CD8-positive, alpha-beta memory T cell (primary cell): ENCODE results near the gene LRRTM4. TPM values are rescaled to one million over a fixed set of nuclear protein-coding genes. Genes with fewer than 3 reads are reported as not detected.

Experiments
- CTCF ChIA-PET: fragments of 350-600 bp; sonication (Branson Sonifier 250); formaldehyde crosslinking; loops from one replicate; lab custom pipeline; 2021; ENCODE audit warnings: antibody characterized with exemption; lab: Charles Lee
- POLR2A ChIA-PET: fragments of 350-600 bp; sonication (Branson Sonifier 250); formaldehyde crosslinking; loops from one replicate; lab custom pipeline; 2021; ENCODE audit warnings: antibody characterized with exemption; lab: Charles Lee
- DNase-seq, 5 donors: peaks; one replicate each; pipeline versions ENCODE4 v3.0.0 to v3.0.0-alpha.2; 2020 to 2022; ENCODE audit warnings: mixed read lengths in 1 of 5
- H3K27ac ChIP-seq: one replicate; pipeline ENCODE4 v1.7.0; 2013; ENCODE audit warnings: low read depth, mild to moderate bottlenecking, low read length, moderate library complexity
- H3K27me3 ChIP-seq: 2 replicates; pipeline ENCODE4 v1.7.0; 2013; ENCODE audit warnings: low read length, mild to moderate bottlenecking; ENCODE audit not compliant: insufficient read depth, poor library complexity, severe bottlenecking
- H3K36me3 ChIP-seq: 2 replicates; pipeline ENCODE4 v1.7.0; 2013; ENCODE audit warnings: mild to moderate bottlenecking, low read length, moderate library complexity; ENCODE audit not compliant: insufficient read depth
- H3K4me1 ChIP-seq: 2 replicates; pipeline ENCODE4 v1.7.0; 2013; ENCODE audit warnings: mild to moderate bottlenecking, low read length, moderate library complexity; ENCODE audit not compliant: insufficient read depth
- H3K4me3 ChIP-seq: 2 replicates; pipeline ENCODE4 v1.7.0; 2013; ENCODE audit warnings: mild to moderate bottlenecking, low read length
- H3K9me3 ChIP-seq: 2 replicates; pipeline ENCODE4 v1.7.0; 2013; ENCODE audit warnings: mild to moderate bottlenecking, low read length
- H3K27ac Mint-ChIP-seq, 8 donors: one replicate each; pipeline ENCODE4 v1.8.0; 2020 to 2021; ENCODE audit warnings: mixed read lengths in 8 of 8, mild to moderate bottlenecking in 6 of 8, inconsistent platforms in 3 of 8, moderate library complexity in 3 of 8
- H3K27me3 Mint-ChIP-seq, 2 donors: one replicate each; pipeline ENCODE4 v1.8.0; 2020 to 2021; ENCODE audit warnings: mixed read lengths in 2 of 2, mild to moderate bottlenecking in 1 of 2, moderate library complexity in 1 of 2
- H3K36me3 Mint-ChIP-seq, 3 donors: one replicate each; pipeline ENCODE4 v1.8.0; 2020 to 2021; ENCODE audit warnings: mixed read lengths in 3 of 3, inconsistent platforms in 1 of 3, mild to moderate bottlenecking in 1 of 3
- H3K4me1 Mint-ChIP-seq, 3 donors: one replicate each; pipeline ENCODE4 v1.8.0; 2020 to 2021; ENCODE audit warnings: mixed read lengths in 3 of 3, inconsistent platforms in 1 of 3, mild to moderate bottlenecking in 1 of 3
- H3K4me3 Mint-ChIP-seq, 7 donors: one replicate each; pipeline ENCODE4 v1.8.0; 2020 to 2021; ENCODE audit warnings: mixed read lengths in 7 of 7, mild to moderate bottlenecking in 6 of 7, moderate library complexity in 4 of 7, inconsistent platforms in 2 of 7
- H3K9me3 Mint-ChIP-seq, 5 donors: one replicate each; pipeline ENCODE4 v1.8.0; 2020 to 2022; ENCODE audit warnings: mixed read lengths in 5 of 5, mild to moderate bottlenecking in 3 of 5, moderate library complexity in 2 of 5, inconsistent platforms in 1 of 5
- polyA plus RNA-seq: library from polyadenylated mRNA; unstranded; fragments of 300-500 nt; fragmentation: Illumina TruSeq; gene quantifications from one replicate; pipeline ENCODE4 v1.2.3, GENCODE V29; 2021
- total RNA-seq, 2 experiments: library from RNA; stranded (reverse); gene quantifications; one replicate each; pipeline ENCODE4 v1.2.3, GENCODE V29; 2021

The LRRTM4 gene
- total and polyA plus RNA-seq, 3 experiments from 2014 or later: not detected

DNA sequence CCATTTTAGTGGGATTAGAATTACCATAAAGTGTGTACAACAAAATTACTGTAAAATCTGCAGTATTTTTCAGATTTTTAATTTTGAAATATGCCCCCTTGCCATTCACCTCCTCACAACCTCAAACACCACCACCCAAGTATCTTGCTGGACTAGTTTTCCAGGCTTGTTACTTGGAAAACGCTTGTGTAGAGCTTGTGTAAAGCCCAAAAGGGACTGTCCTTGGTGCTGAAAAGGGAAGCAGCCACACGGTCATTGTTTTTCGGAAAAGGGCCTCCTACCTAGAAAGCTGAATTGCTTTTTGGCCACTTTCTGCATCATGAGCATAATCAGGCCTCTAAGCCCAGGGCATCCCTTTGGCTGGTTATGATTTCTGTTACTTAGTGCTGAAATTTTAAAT lies 563.4 kb downstream of the LRRTM4 start:
- Mint-ChIP-seq H3K27ac (no peak overlapping the region), H3K36me3 (no peaks in the 10 kb centered on the region), H3K4me1 (no peaks in the 10 kb centered on the region), H3K9me3 (peaks cover 3 to 36% (median 8%) of the 10 kb centered on the region in 5 donors), H3K4me3 (no peak overlapping the region), H3K27me3 (no peaks in the 10 kb centered on the region)
- Histone ChIP-seq H3K4me1 (no peaks in the 10 kb centered on the region), H3K36me3 (no peaks in the 10 kb centered on the region), H3K27ac (no peak overlapping the region), H3K4me3 (no peak overlapping the region), H3K27me3 (no peaks in the 10 kb centered on the region), H3K9me3 (no peaks in the 10 kb centered on the region)
- CTCF ChIA-PET: no interaction called here
- no peak for DNase-seq
- POLR2A ChIA-PET: no interaction called here

DNA sequence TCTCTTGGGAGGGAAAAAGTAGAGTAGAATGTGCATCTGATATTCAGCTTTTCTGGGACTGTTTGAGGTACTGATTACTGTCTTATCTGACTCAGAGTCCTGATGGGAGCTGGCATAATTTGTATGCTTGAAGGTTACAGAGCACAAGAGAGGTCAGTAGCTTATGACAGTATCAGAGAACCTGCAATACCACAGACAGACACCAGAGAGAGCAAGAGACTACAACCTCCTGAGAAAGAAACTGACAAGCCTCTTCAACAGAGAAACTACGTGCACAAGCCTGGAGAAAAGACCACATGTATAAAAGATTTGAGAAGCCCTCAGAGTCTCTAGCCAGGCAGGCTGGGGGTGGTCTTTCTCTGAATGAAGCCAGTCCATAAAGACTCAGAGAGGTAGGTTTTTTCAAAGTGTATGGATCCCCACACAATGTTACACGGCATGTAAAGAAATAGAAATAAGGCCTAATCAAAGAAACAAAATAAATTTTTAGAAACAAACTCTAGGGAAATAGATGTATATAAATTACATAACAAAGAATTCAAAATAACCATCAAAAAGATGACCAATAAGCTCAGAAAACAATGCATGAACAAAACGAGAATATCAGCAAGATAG lies 568.3 kb downstream of the LRRTM4 start:
- H3K27ac Mint-ChIP-seq: no peak overlapping the region
- no peaks in the 10 kb centered on the region for H3K27me3 ChIP-seq
- POLR2A ChIA-PET: no interaction called here
- H3K4me3 Mint-ChIP-seq: no peak overlapping the region
- no peaks in the 10 kb centered on the region for H3K36me3 Mint-ChIP-seq
- no peaks in the 10 kb centered on the region for H3K36me3 ChIP-seq
- H3K4me1 ChIP-seq: no peaks in the 10 kb centered on the region
- no peaks in the 10 kb centered on the region for H3K27me3 Mint-ChIP-seq
- H3K9me3 ChIP-seq: no peaks in the 10 kb centered on the region
- no peaks in the 10 kb centered on the region for H3K4me1 Mint-ChIP-seq
- peaks cover 10 to 51% (median 17%) of the 10 kb centered on the region in 5 donors for H3K9me3 Mint-ChIP-seq
- no peak overlapping the region for H3K27ac ChIP-seq
- no peak overlapping the region for H3K4me3 ChIP-seq
- no peak for DNase-seq
- CTCF ChIA-PET: no interaction called here

DNA sequence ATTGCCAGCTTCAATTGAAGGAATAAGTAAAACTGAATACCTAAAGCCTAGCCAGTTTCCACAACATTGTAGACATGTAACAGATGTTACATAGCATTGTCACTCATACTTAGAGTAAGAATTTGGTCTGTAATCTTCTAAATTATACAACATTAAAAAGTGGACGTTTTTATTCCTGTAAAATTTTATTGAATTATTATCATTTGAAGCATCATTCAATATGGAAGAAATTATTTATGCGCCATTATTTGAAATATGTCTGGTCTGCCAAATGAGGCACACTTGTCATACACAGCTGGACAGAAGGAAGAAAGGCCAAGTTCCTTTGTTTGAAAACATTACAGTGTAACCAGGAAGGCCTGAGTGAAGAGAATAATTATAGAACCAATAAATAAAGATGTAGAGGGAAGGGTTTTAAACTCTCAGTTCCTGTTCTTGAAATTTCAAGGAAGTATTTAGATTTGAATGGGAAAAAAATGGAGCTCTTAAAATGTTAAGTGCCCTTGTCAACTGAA lies 575.5 kb downstream of the LRRTM4 start:
- H3K4me3 Mint-ChIP-seq: no peak overlapping the region
- peaks cover 0 to 1% of the 10 kb centered on the region in 2 donors for H3K27me3 Mint-ChIP-seq
- ChIA-PET POLR2A (no interaction called here), CTCF (no interaction called here)
- H3K36me3 ChIP-seq: no peaks in the 10 kb centered on the region
- H3K4me3 ChIP-seq: no peak overlapping the region
- no peak for DNase-seq
- H3K36me3 Mint-ChIP-seq: no peaks in the 10 kb centered on the region
- no peaks in the 10 kb centered on the region for H3K4me1 ChIP-seq
- no peaks in the 10 kb centered on the region for H3K9me3 ChIP-seq
- H3K9me3 Mint-ChIP-seq: peaks cover 5 to 48% (median 18%) of the 10 kb centered on the region in 5 donors
- no peak overlapping the region for H3K27ac ChIP-seq
- no peaks in the 10 kb centered on the region for H3K4me1 Mint-ChIP-seq
- no peak overlapping the region for H3K27ac Mint-ChIP-seq
- no peaks in the 10 kb centered on the region for H3K27me3 ChIP-seq

DNA sequence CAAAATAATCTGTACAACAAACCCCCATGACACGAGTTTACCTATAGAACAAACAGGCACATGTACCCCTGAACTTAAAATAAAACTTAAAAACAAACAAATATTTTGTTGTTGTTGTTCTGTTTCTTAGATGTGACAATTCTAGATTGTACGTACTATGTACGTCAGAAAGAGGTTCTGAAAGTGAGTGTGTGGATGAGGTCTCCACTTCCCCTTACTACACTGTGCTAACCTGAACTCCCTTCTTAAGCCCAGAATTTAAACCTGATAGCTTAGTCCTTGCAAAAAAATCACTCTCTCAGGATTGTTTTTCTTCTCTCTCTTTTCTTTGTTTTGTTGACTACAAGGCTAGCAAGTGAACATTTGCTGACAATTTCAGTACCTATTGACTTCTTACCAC lies 581.6 kb downstream of the LRRTM4 start:
- Histone ChIP-seq H3K36me3 (no peaks in the 10 kb centered on the region), H3K4me3 (no peak overlapping the region), H3K4me1 (no peaks in the 10 kb centered on the region), H3K9me3 (no peaks in the 10 kb centered on the region), H3K27me3 (no peaks in the 10 kb centered on the region), H3K27ac (no peak overlapping the region)
- Mint-ChIP-seq H3K27ac (no peak overlapping the region), H3K36me3 (no peaks in the 10 kb centered on the region), H3K9me3 (peaks cover 3 to 27% (median 12%) of the 10 kb centered on the region in 5 donors), H3K4me3 (no peak overlapping the region), H3K4me1 (no peaks in the 10 kb centered on the region), H3K27me3 (peaks cover 0 to 1% of the 10 kb centered on the region in 2 donors)
- ChIA-PET POLR2A (no interaction called here), CTCF (no interaction called here)
- DNase-seq: no peak

DNA sequence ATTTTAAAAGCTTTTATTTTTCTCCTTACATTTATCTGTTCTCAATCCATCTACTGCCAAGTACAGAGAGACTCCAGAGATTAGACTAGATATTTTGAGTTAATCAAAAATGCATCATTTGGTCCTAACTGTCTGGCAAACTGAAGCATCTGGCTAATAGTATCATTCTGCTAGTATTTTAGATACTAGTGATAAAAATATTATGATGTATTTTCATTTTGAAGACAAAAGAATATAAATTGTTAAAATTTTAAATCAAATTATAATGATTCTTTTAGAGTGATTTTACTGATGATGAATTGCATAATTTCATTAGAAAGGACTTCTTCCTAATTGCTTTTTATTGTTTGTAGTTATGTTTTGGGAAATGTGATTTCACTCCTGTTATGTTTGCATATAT lies 584.0 kb downstream of the LRRTM4 start:
- Histone ChIP-seq H3K4me1 (no peaks in the 10 kb centered on the region), H3K4me3 (no peak overlapping the region), H3K9me3 (no peaks in the 10 kb centered on the region), H3K36me3 (no peaks in the 10 kb centered on the region), H3K27ac (no peak overlapping the region), H3K27me3 (no peaks in the 10 kb centered on the region)
- POLR2A ChIA-PET: no interaction called here
- no peak for DNase-seq
- H3K27me3 Mint-ChIP-seq: peaks cover 0 to 1% of the 10 kb centered on the region in 2 donors
- no peaks in the 10 kb centered on the region for H3K36me3 Mint-ChIP-seq
- no peak overlapping the region for H3K4me3 Mint-ChIP-seq
- no peak overlapping the region for H3K27ac Mint-ChIP-seq
- CTCF ChIA-PET: no interaction called here
- peaks cover 0 to 27% (median 10%) of the 10 kb centered on the region in 5 donors for H3K9me3 Mint-ChIP-seq
- no peaks in the 10 kb centered on the region for H3K4me1 Mint-ChIP-seq

DNA sequence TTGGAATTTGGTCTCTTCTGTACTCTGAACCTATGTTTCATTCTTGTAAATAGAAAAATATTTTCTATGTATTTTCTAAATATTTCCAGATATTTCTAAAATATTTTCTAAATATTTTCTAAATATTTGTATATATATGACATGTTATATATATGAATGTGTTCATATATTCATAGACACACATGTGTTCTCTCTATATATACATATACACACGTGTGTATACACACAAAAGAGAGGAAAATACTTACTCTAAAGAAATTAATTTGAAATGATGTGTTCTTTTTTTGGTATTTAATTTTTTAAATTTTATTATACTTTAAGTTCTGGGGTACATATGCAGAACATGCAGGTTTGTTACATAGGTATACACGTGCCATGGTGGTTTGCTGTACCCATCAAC lies 589.6 kb downstream of the LRRTM4 start:
- no peaks in the 10 kb centered on the region for H3K4me1 Mint-ChIP-seq

GRCh38 chr2:76930056-76930744 lies 592.0 kb downstream of the LRRTM4 start:
- POLR2A ChIA-PET: no interaction called here
- peaks cover 2 to 37% (median 5%) of the 10 kb centered on the region in 5 donors for H3K9me3 Mint-ChIP-seq

More for the DNA sequence above, 589.6 kb downstream of the LRRTM4 start:
- ChIA-PET POLR2A (no interaction called here), CTCF (no interaction called here)
- no peaks in the 10 kb centered on the region for H3K27me3 ChIP-seq
- no peak overlapping the region for H3K27ac ChIP-seq
- DNase-seq: no peak
- H3K4me3 ChIP-seq: no peak overlapping the region
- no peaks in the 10 kb centered on the region for H3K4me1 ChIP-seq
- Mint-ChIP-seq H3K27me3 (no peaks in the 10 kb centered on the region), H3K9me3 (peaks cover 2 to 33% (median 12%) of the 10 kb centered on the region in 5 donors), H3K4me3 (no peak overlapping the region), H3K36me3 (no peaks in the 10 kb centered on the region), H3K27ac (no peak overlapping the region)
- no peaks in the 10 kb centered on the region for H3K9me3 ChIP-seq
- no peaks in the 10 kb centered on the region for H3K36me3 ChIP-seq

DNA sequence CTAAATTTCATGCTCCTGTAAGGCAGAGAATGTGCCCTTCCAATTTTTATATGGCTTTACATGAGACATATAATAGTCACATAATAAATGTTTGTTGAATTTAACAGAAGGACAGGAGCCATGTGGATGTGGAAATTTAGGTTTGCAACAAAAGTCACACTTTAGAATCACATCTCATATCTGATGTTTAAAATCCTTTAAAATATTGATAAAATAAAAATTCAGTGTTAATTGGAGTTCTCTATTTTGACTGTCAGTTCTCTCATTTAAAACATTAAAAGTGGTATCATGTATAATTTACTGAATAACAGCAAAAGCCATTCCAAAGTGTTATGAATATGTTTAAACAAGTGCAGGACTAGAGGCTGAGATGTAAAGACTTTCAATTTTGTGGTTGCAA lies 594.1 kb downstream of the LRRTM4 start:
- DNase-seq: no peak
- no peaks in the 10 kb centered on the region for H3K4me1 ChIP-seq
- H3K4me3 ChIP-seq: no peak overlapping the region
- H3K27ac Mint-ChIP-seq: no peak overlapping the region
- H3K4me1 Mint-ChIP-seq: no peaks in the 10 kb centered on the region
- no peaks in the 10 kb centered on the region for H3K36me3 Mint-ChIP-seq
- ChIA-PET CTCF (no interaction called here), POLR2A (no interaction called here)
- H3K27me3 ChIP-seq: no peaks in the 10 kb centered on the region
- H3K9me3 ChIP-seq: no peaks in the 10 kb centered on the region
- no peaks in the 10 kb centered on the region for H3K36me3 ChIP-seq
- H3K27me3 Mint-ChIP-seq: no peaks in the 10 kb centered on the region
- peaks cover 3 to 33% (median 9%) of the 10 kb centered on the region in 5 donors for H3K9me3 Mint-ChIP-seq
- H3K27ac ChIP-seq: no peak overlapping the region
- no peak overlapping the region for H3K4me3 Mint-ChIP-seq

More at GRCh38 chr2:76930056-76930744, 592.0 kb downstream of the LRRTM4 start:
- Mint-ChIP-seq H3K4me1 (no peaks in the 10 kb centered on the region), H3K36me3 (no peaks in the 10 kb centered on the region), H3K4me3 (no peak overlapping the region), H3K27ac (no peak overlapping the region), H3K27me3 (no peaks in the 10 kb centered on the region)
- H3K4me1 ChIP-seq: no peaks in the 10 kb centered on the region
- CTCF ChIA-PET: no interaction called here
- H3K4me3 ChIP-seq: no peak overlapping the region
- H3K9me3 ChIP-seq: no peaks in the 10 kb centered on the region
- no peak for DNase-seq
- no peaks in the 10 kb centered on the region for H3K36me3 ChIP-seq
- H3K27ac ChIP-seq: no peak overlapping the region
- no peaks in the 10 kb centered on the region for H3K27me3 ChIP-seq
